Measurements from ENCODE around the gene NAA15. TPM values are rescaled to one million over a fixed set of nuclear protein-coding genes. Genes with fewer than 3 reads are reported as not detected.
"Not testable (repeated sequence)": the region's sequence is repeated elsewhere in the genome, so short reads cannot be mapped to it uniquely, and the experiment has no call there.

The NAA15 gene
- total RNA-seq, 2 donors from 2014 or later, result 16.5 to 22.8 TPM

- H3K4me3 ChIP-seq, result peak within 1 kb of the TSS; percentile 88 to 94
- intact Hi-C loops (cut with DNase I), result no loop called here
- WGBS, 2 donors, result 0 to 1% methylated on average over 33 to 43 of the region's 46 CpGs
- TF ChIP-seq CTCF (IDR thresholded peaks at IDR 0.05) (peak in 5 of 7 experiments; percentile 9 to 38 (median 29)), POLR2A (IDR thresholded peaks at IDR 0.05) (peak in 2 of 3 donors; percentile 51 to 59)
- peak; percentile 27 for ATAC-seq
- peak within 1 kb of the TSS; percentile 86 to 92 (median 90) for H3K27ac ChIP-seq
- H3K9me3 ChIP-seq, result peaks cover 0 to 2% (median 0%) of the 10 kb centered on the region in 3 donors
- no peaks in the 10 kb centered on the region for H3K27me3 ChIP-seq
- peaks cover 43% of the 10 kb centered on the region for H3K4me1 ChIP-seq
- peak; percentile 39 to 55 (median 50) for DNase-seq
- H3K36me3 ChIP-seq (replicated peaks in 1 of 2; ENCODE audit: insufficient read depth in 1 of 2, low read depth in 2 of 2), result no peaks in the 10 kb centered on the region
These were observed 711 bp downstream of the NAA15 start, which contains the start of gene NDUFC1 for GRCh38 chr4:139301821-139302611. NDUFC1 (minus strand) TSS chr4:139302477; CDS start chr4:139295798, 6,679 bp downstream.

- Histone ChIP-seq H3K27ac (no peak overlapping the region), H3K9me3 (peaks cover 0 to 2% (median 0%) of the 10 kb centered on the region in 3 donors), H3K27me3 (no peaks in the 10 kb centered on the region), H3K36me3 (replicated peaks in 1 of 2; ENCODE audit: insufficient read depth in 1 of 2, low read depth in 2 of 2) (no peaks in the 10 kb centered on the region), H3K4me1 (peaks cover 42% of the 10 kb centered on the region), H3K4me3 (no peak overlapping the region)
- DNase-seq, result no peak
- WGBS, 2 donors, result 97 to 100% methylated on average over 2 of the region's 2 CpGs
- ATAC-seq, result no peak
- TF ChIP-seq POLR2A (IDR thresholded peaks at IDR 0.05) (no peak), CTCF (IDR thresholded peaks at IDR 0.05) (no peak)
- intact Hi-C loops (cut with DNase I), result no loop called here
These were observed 3.6 kb downstream of the NAA15 start for GRCh38 chr4:139304920-139305319.

GRCh38 chr4:139311909-139312308, 10.6 kb downstream of the NAA15 start:
- TF ChIP-seq CTCF (IDR thresholded peaks at IDR 0.05), result no peak
- 66 to 67% methylated on average over 3 of the region's 3 CpGs for WGBS, 2 donors
- Histone ChIP-seq H3K4me1 (peaks cover 34% of the 10 kb centered on the region), H3K9me3 (no peaks in the 10 kb centered on the region), H3K4me3 (no peak overlapping the region), H3K36me3 (replicated peaks in 1 of 2; ENCODE audit: insufficient read depth in 1 of 2, low read depth in 2 of 2) (no peaks in the 10 kb centered on the region), H3K27ac (no peak overlapping the region), H3K27me3 (no peaks in the 10 kb centered on the region)
- intact Hi-C loops (cut with DNase I), result no loop called here
- DNase-seq (no peak), ATAC-seq (no peak)

- ATAC-seq, result no peak
- H3K36me3 ChIP-seq (replicated peaks in 1 of 2; ENCODE audit: insufficient read depth in 1 of 2, low read depth in 2 of 2), result no peaks in the 10 kb centered on the region
- H3K4me1 ChIP-seq, result peaks cover 32% of the 10 kb centered on the region
- no peak overlapping the region for H3K4me3 ChIP-seq
- no peak for DNase-seq
- TF ChIP-seq CTCF (IDR thresholded peaks at IDR 0.05) (no peak), POLR2A (IDR thresholded peaks at IDR 0.05) (no peak)
- H3K27ac ChIP-seq, result peak overlapping the region in 1 of 4 donors; percentile 2
- intact Hi-C loops (cut with DNase I), result no loop called here
- no peaks in the 10 kb centered on the region for H3K9me3 ChIP-seq
- 65 to 89% methylated on average over 3 of the region's 3 CpGs for WGBS, 2 donors
- H3K27me3 ChIP-seq, result no peaks in the 10 kb centered on the region
These were observed 11.4 kb downstream of the NAA15 start for GRCh38 chr4:139312552-139313332.

GRCh38 chr4:139313414-139313813, 12.1 kb downstream of the NAA15 start:
- H3K4me3 ChIP-seq; intact Hi-C loops (cut with DNase I); H3K36me3 ChIP-seq (replicated peaks in 1 of 2; ENCODE audit: insufficient read depth in 1 of 2, low read depth in 2 of 2); H3K9me3 ChIP-seq; H3K27me3 ChIP-seq; DNase-seq; ATAC-seq: not testable (repeated sequence)
- WGBS, 2 donors, result 93 to 95% methylated on average over 10 of the region's 10 CpGs
- H3K27ac ChIP-seq, result peak overlapping the region in 1 of 4 donors; percentile 2
- H3K4me1 ChIP-seq, result peaks cover 32% of the 10 kb centered on the region
